IMR-90 (cell line): Measurements from ENCODE around the gene CENPU. TPM values are rescaled to one million over a fixed set of nuclear protein-coding genes. Genes with fewer than 3 reads are reported as not detected.

Source experiments
- ATAC-seq: fragments of 200-7000 bp; cut with Tn5 transposase; 2 replicates; pipeline ENCODE4 v1.9.1; 2020; ENCODE audit warnings: low read depth, mild to moderate bottlenecking, moderate library complexity
- BruUV-seq: library from RNA; stranded (reverse); fragments of 400-500 nt; replicated peaks from 2 replicates; lab custom pipeline; 2021; lab: Mats Ljungman, UMichigan
- CTCF ChIA-PET: fragments of 300-600 bp; formaldehyde crosslinking; extraction: SDS; loops from one replicate; lab custom pipeline; 2021; ENCODE audit warnings: antibody characterized with exemption; lab: Yijun Ruan, JAX
- POLR2A ChIA-PET: fragments of 300-600 bp; sonication (Branson Sonifier 250); formaldehyde crosslinking; loops from one replicate; lab custom pipeline; 2022; ENCODE audit warnings: antibody characterized with exemption; ENCODE audit not compliant: unreplicated experiment; lab: Charles Lee
- DNase-seq: peaks from one replicate; pipeline ENCODE4 v3.0.0; 2013
- H2AFZ ChIP-seq: replicated peaks from 2 replicates; pipeline ENCODE3; 2013; ENCODE audit warnings: low read length, mild to moderate bottlenecking; ENCODE audit not compliant: poor library complexity
- H2AK5ac ChIP-seq: 2 replicates; pipeline ENCODE4 v1.6.1; 2013; ENCODE audit warnings: low read depth, low read length, inconsistent platforms
- H2AK9ac ChIP-seq: replicated peaks from 2 replicates; pipeline ENCODE3; 2013; ENCODE audit warnings: mild to moderate bottlenecking, low read depth, low read length, moderate library complexity; ENCODE audit not compliant: poor library complexity
- H2BK120ac ChIP-seq: 2 replicates; pipeline ENCODE4 v1.6.1; 2013; ENCODE audit warnings: low read depth, low read length, inconsistent platforms
- H2BK15ac ChIP-seq: 3 replicates; pipeline ENCODE4 v1.6.1; 2013; ENCODE audit warnings: low read depth, low read length, inconsistent platforms
- H2BK20ac ChIP-seq: 2 replicates; pipeline ENCODE4 v1.6.1; 2013; ENCODE audit warnings: low read depth, mild to moderate bottlenecking, inconsistent platforms, low read length, moderate library complexity
- H2BK5ac ChIP-seq: 2 replicates; pipeline ENCODE4 v1.6.1; 2013; ENCODE audit warnings: mild to moderate bottlenecking, low read depth, low read length, inconsistent platforms; ENCODE audit not compliant: poor library complexity, severe bottlenecking
- H3K14ac ChIP-seq: replicated peaks from 2 replicates; pipeline ENCODE4 v1.6.1; 2013; ENCODE audit warnings: low read depth, low read length, inconsistent platforms
- H3K18ac ChIP-seq: 2 replicates; pipeline ENCODE4 v1.6.1; 2013; ENCODE audit warnings: low read depth, low read length, control low read depth
- H3K23ac ChIP-seq: 2 replicates; pipeline ENCODE4 v1.6.1; 2013; ENCODE audit warnings: low read depth, low read length, inconsistent platforms
- H3K27ac ChIP-seq: 2 replicates; pipeline ENCODE4 v1.5.1; 2013; ENCODE audit warnings: mild to moderate bottlenecking, control low read depth, low read length; ENCODE audit not compliant: insufficient read depth
- H3K27me3 ChIP-seq: 2 replicates; pipeline ENCODE4 v1.6.1; 2013; ENCODE audit warnings: low read length; ENCODE audit not compliant: control insufficient read depth, insufficient read depth
- H3K36me3 ChIP-seq: 2 replicates; pipeline ENCODE4 v1.6.1; 2013; ENCODE audit warnings: low read length, mixed read lengths; ENCODE audit not compliant: control insufficient read depth, insufficient read depth
- H3K4ac ChIP-seq: 2 replicates; pipeline ENCODE4 v1.6.1; 2013; ENCODE audit warnings: low read depth, low read length, inconsistent platforms
- H3K4me1 ChIP-seq: 2 replicates; pipeline ENCODE4 v1.6.1; 2013; ENCODE audit warnings: low read length, mixed read lengths; ENCODE audit not compliant: control insufficient read depth, insufficient read depth
- H3K4me2 ChIP-seq: 2 replicates; pipeline ENCODE4 v1.6.1; 2013; ENCODE audit warnings: low read depth, mild to moderate bottlenecking, control low read depth, low read length, moderate library complexity
- H3K4me3 ChIP-seq: 2 replicates; pipeline ENCODE4 v1.5.1; 2013; ENCODE audit warnings: low read depth, mild to moderate bottlenecking, control low read depth, low read length, moderate library complexity; ENCODE audit not compliant: insufficient read depth
- H3K56ac ChIP-seq: 2 replicates; pipeline ENCODE4 v1.6.1; 2013; ENCODE audit warnings: low read length, inconsistent platforms; ENCODE audit not compliant: insufficient read depth; ENCODE audit errors: extremely low read depth
- H3K79me1 ChIP-seq, 2 experiments: 2 replicates each; pipeline ENCODE4 v1.6.1; 2013; ENCODE audit warnings: low read length in 2 of 2, inconsistent platforms in 1 of 2, low read depth in 1 of 2
- H3K9ac ChIP-seq: 2 replicates; pipeline ENCODE4 v1.6.1; 2013; ENCODE audit warnings: low read depth, low read length, control low read depth
- H3K9me1 ChIP-seq: 2 replicates; pipeline ENCODE4 v1.6.1; 2013; ENCODE audit warnings: low read length, inconsistent platforms; ENCODE audit not compliant: insufficient read depth
- H3K9me3 ChIP-seq: 2 replicates; pipeline ENCODE4 v1.6.1; 2013; ENCODE audit warnings: low read length; ENCODE audit not compliant: control insufficient read depth, insufficient read depth
- H4K20me1 ChIP-seq: 2 replicates; pipeline ENCODE4 v1.6.1; 2013; ENCODE audit warnings: low read length, inconsistent platforms; ENCODE audit not compliant: insufficient read depth
- H4K5ac ChIP-seq: 2 replicates; pipeline ENCODE4 v1.6.1; 2013; ENCODE audit warnings: mild to moderate bottlenecking, low read depth, low read length, control low read depth
- H4K8ac ChIP-seq, 2 experiments: 2 replicates each; pipeline ENCODE4 v1.6.1; 2013; ENCODE audit warnings: low read depth in 2 of 2, low read length in 2 of 2, control low read depth in 1 of 2, inconsistent platforms in 1 of 2
- H4K91ac ChIP-seq: 2 replicates; pipeline ENCODE4 v1.6.1; 2013; ENCODE audit warnings: low read depth, low read length, inconsistent platforms; ENCODE audit not compliant: insufficient read depth
- BHLHE40 ChIP-seq: fragments of 150-350 bp; IDR thresholded peaks from 2 replicates; pipeline ENCODE4 v1.6.1; 2016; ENCODE audit warnings: mild to moderate bottlenecking, low read depth, low read length
- CEBPB ChIP-seq: IDR thresholded peaks from 2 replicates; pipeline ENCODE4 v1.6.1; 2012; ENCODE audit warnings: low read depth, low read length, improper control_type of control experiment
- CHD1 ChIP-seq: IDR thresholded peaks from 2 replicates; pipeline ENCODE4 v1.6.1; 2012; ENCODE audit warnings: low read depth, low read length, improper control_type of control experiment
- ELK1 ChIP-seq: fragments of 150-350 bp; IDR thresholded peaks from 2 replicates; pipeline ENCODE4 v1.6.1; 2016; ENCODE audit warnings: low read depth, mild to moderate bottlenecking, low read length, moderate library complexity, borderline replicate concordance
- FOS ChIP-seq: fragments of 150-350 bp; IDR thresholded peaks from 2 replicates; pipeline ENCODE4 v1.6.1; 2016; ENCODE audit warnings: low read depth, low read length
- MAFK ChIP-seq: IDR thresholded peaks from 2 replicates; pipeline ENCODE4 v1.6.1; 2012; ENCODE audit warnings: low read depth, low read length, improper control_type of control experiment
- MAZ ChIP-seq: IDR thresholded peaks from 2 replicates; pipeline ENCODE4 v1.6.1; 2012; ENCODE audit warnings: low read depth, mild to moderate bottlenecking, low read length, improper control_type of control experiment, moderate library complexity, borderline replicate concordance
- MXI1 ChIP-seq: IDR thresholded peaks from 2 replicates; pipeline ENCODE4 v1.6.1; 2012; ENCODE audit warnings: low read depth, mild to moderate bottlenecking, low read length, moderate library complexity, borderline replicate concordance
- NFE2L2 ChIP-seq: fragments of 150-350 bp; IDR thresholded peaks from 2 replicates; pipeline ENCODE4 v1.6.1; 2016; ENCODE audit warnings: low read depth, mild to moderate bottlenecking, low read length
- POLR2A ChIP-seq: IDR thresholded peaks from 2 replicates; pipeline ENCODE4 v1.6.1; 2012; ENCODE audit warnings: mild to moderate bottlenecking, low read depth, low read length
- RFX5 ChIP-seq: IDR thresholded peaks from 2 replicates; pipeline ENCODE4 v1.8.0; 2012; ENCODE audit warnings: low read depth, mild to moderate bottlenecking, low read length, moderate library complexity
- WGBS, 2 experiments: methylation state at CpG; one replicate each; pipeline versions ENCODE4 v1.1.5 to v1.1.7; 2013; ENCODE audit warnings: missing lambda C conversion rate in 2 of 2; ENCODE audit not compliant: insufficient read length in 1 of 2; ENCODE audit errors: extremely low coverage in 2 of 2; 5-methylcytosine and 5-hydroxymethylcytosine counted together
- dilution Hi-C: fragments of 300-500 bp; cut with HindIII; formaldehyde crosslinking; loops from one replicate; pipeline ENCODE4 v1.14.3; 2018; ENCODE audit warnings: low sequenced_read_pairs; ENCODE audit not compliant: unreplicated experiment
- in situ Hi-C: fragments of 300-500 bp; cut with MboI; formaldehyde crosslinking; loops from 3 replicates; pipeline ENCODE4 v1.14.3; 2019; ENCODE audit warnings: low sequenced_read_pairs, inconsistent platforms, mixed read lengths
- intact Hi-C: fragments of 100-400 bp; cut with micrococcal nuclease; formaldehyde crosslinking; loops from 2 replicates; pipeline ENCODE4 v1.10.0; 2022
- polyA plus RNA-seq, 3 experiments: library from polyadenylated mRNA; depleted of rRNA; stranded (reverse); fragments of >200 nt; gene quantifications; 2 replicates each; pipeline ENCODE4 v1.2.3, GENCODE V29; 2012; ENCODE audit warnings: low replicate concordance in 1 of 3
- total RNA-seq: library from RNA; depleted of rRNA; stranded (reverse); fragments of >200 nt; gene quantifications from 2 replicates; pipeline ENCODE4 v1.2.3, GENCODE V29; 2012
- TF ChIP-seq, protein P1 (sequence below): fragments of 150-350 bp; IDR thresholded peaks from 2 replicates; pipeline ENCODE4 v1.6.1; 2017; ENCODE audit warnings: mild to moderate bottlenecking, antibody characterized with exemption, low read length, low read depth

The CENPU gene
- total and polyA plus RNA-seq, 2 of the 4 experiments (the other 2 are of a cell fraction) = 13.6 to 14.6 TPM

DNA sequence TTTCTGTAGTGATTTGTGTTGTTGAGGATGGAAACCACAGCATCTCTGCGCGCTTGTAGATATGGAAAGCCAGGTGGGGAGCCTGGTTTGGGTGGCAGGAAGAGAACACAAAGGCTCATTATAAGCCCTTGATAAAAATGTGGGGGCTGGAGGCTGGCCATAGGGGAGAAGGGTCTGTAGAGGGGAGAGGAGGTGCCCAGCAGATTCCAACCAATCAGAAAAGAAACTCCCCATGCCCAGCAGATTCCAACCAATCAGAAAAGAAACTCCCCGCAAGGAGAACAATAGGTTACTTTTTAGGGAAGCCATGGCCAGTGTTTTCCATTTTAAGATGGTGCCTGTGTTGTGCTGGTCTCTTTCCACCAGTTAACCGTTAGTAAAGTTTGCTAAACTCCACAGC lies 9.8 kb upstream of the CENPU start:
- no peak overlapping the region for H2BK120ac ChIP-seq
- H3K9me1 ChIP-seq = no peaks in the 10 kb centered on the region
- ATAC-seq (no peak), DNase-seq (no peak)
- no peak overlapping the region for H3K23ac ChIP-seq
- no peak overlapping the region for H3K56ac ChIP-seq
- no peak for TF ChIP-seq MAZ
- TF ChIP-seq FOS = no peak
- no peak for TF ChIP-seq ELK1
- TF ChIP-seq, protein P1, sequence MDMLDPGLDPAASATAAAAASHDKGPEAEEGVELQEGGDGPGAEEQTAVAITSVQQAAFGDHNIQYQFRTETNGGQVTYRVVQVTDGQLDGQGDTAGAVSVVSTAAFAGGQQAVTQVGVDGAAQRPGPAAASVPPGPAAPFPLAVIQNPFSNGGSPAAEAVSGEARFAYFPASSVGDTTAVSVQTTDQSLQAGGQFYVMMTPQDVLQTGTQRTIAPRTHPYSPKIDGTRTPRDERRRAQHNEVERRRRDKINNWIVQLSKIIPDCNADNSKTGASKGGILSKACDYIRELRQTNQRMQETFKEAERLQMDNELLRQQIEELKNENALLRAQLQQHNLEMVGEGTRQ = no peak
- no peak for TF ChIP-seq MAFK
- TF ChIP-seq POLR2A = no peak
- no peak for TF ChIP-seq BHLHE40
- no peak for TF ChIP-seq MXI1
- TF ChIP-seq CEBPB = no peak
- no peak for TF ChIP-seq NFE2L2
- TF ChIP-seq RFX5 = no peak
- TF ChIP-seq CHD1 = no peak
- H3K9ac ChIP-seq = no peak overlapping the region
- H3K14ac ChIP-seq = no peak overlapping the region
- no peak overlapping the region for H3K4me3 ChIP-seq
- CTCF ChIA-PET = no interaction called here
- in situ Hi-C loops (loop anchor here (10.0 kb wide), 1 partner anchor 261 kb away; no protein-coding TSS in a partner anchor), intact Hi-C loops (loop anchor here (2.0 kb wide), 1 partner anchor 391 kb away; no protein-coding TSS in a partner anchor), dilution Hi-C loops (no loop called here)
- no peaks in the 10 kb centered on the region for H3K9me3 ChIP-seq
- no peak overlapping the region for H2AK9ac ChIP-seq
- no peak overlapping the region for H3K18ac ChIP-seq
- H2BK20ac ChIP-seq = no peak overlapping the region
- no peak overlapping the region for H3K27ac ChIP-seq
- no peak overlapping the region for H3K4me2 ChIP-seq
- H2AK5ac ChIP-seq = no peak overlapping the region
- no peak overlapping the region for H4K8ac ChIP-seq
- H3K79me1 ChIP-seq = no peaks in the 10 kb centered on the region
- no peaks in the 10 kb centered on the region for H3K36me3 ChIP-seq
- H3K4ac ChIP-seq = no peak overlapping the region
- H2BK5ac ChIP-seq = no peak overlapping the region
- POLR2A ChIA-PET = no interaction called here
- H4K20me1 ChIP-seq = no peaks in the 10 kb centered on the region
- no peaks in the 10 kb centered on the region; the same call in 1 of the 2 replicates for H3K27me3 ChIP-seq
- H4K5ac ChIP-seq = no peak overlapping the region
- BruUV-seq = no TSS peak
- H2BK15ac ChIP-seq = no peak overlapping the region
- H2AFZ ChIP-seq = no peak overlapping the region
- H4K91ac ChIP-seq = no peak overlapping the region
- H3K4me1 ChIP-seq = peaks cover 4% of the 10 kb centered on the region; the same call in 1 of the 2 replicates
- 100% methylated on average over 2 of the region's 4 CpGs; no CpG with 5 or more reads in 1 of the 2 experiments for WGBS, 2 experiments
